ENCODE results near the gene RAPGEF5. TPM values are rescaled to one million over a fixed set of nuclear protein-coding genes. Genes with fewer than 3 reads are reported as not detected.

The RAPGEF5 gene
- total RNA-seq, 1 donor from 2014 or later: 5.4 TPM

DNA sequence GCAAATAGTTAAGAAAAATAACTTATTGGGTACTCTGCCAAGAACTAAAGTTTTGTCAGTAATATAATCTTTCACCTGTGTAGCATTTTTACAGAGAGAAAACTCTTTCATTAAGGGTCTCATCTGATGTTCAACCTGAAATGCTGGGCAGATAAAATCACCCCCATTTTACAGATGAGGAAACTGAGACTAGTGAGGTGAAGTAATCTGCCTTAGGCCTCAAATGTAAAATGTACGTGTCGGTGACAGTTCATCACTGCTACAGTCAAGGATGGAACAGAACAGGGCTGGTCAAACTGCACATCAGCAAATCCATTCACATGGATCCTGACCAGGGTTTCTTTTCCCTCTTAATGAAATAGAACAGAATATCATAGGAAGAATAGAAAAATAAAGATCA is 121.8 kb downstream of the RAPGEF5 start:
- no peaks in the 10 kb centered on the region for H3K36me3 Mint-ChIP-seq

DNA sequence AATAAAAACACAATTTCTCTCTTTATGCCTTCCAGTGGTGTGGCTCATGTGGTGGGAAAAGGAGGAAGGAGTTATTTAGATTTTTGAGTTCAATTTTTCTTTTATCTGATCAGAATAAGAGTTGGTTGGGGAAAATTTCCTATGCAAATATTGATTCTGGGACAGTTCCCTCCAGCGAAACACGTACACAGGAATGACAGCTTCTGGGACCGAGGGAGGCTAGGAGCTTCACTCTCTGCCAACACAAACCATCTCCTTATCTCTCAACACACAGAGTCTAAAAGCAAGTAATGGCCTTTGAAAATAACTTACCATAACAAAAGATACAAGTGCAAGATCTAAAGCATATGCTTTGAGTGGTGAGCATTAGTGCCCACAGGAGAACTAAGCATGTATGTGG is 122.7 kb downstream of the RAPGEF5 start:
- no peaks in the 10 kb centered on the region for H3K27me3 Mint-ChIP-seq (ENCODE audit: low read depth)
- peaks cover 9% of the 10 kb centered on the region for H3K4me1 Mint-ChIP-seq
- TF ChIP-seq, protein P1, sequence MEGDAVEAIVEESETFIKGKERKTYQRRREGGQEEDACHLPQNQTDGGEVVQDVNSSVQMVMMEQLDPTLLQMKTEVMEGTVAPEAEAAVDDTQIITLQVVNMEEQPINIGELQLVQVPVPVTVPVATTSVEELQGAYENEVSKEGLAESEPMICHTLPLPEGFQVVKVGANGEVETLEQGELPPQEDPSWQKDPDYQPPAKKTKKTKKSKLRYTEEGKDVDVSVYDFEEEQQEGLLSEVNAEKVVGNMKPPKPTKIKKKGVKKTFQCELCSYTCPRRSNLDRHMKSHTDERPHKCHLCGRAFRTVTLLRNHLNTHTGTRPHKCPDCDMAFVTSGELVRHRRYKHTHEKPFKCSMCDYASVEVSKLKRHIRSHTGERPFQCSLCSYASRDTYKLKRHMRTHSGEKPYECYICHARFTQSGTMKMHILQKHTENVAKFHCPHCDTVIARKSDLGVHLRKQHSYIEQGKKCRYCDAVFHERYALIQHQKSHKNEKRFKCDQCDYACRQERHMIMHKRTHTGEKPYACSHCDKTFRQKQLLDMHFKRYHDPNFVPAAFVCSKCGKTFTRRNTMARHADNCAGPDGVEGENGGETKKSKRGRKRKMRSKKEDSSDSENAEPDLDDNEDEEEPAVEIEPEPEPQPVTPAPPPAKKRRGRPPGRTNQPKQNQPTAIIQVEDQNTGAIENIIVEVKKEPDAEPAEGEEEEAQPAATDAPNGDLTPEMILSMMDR (IDR thresholded peaks at IDR 0.05; ENCODE audit: unreplicated experiment): no peak
- no peak for DNase-seq (ENCODE audit: low spot score in 2 of 2, unreplicated experiment in 2 of 2)
- no peaks in the 10 kb centered on the region for H3K36me3 Mint-ChIP-seq
- H3K9me3 Mint-ChIP-seq: peaks cover 7% of the 10 kb centered on the region
- H3K4me3 Mint-ChIP-seq: no peak overlapping the region
- H3K27ac Mint-ChIP-seq: no peak overlapping the region

More for the DNA sequence above, 121.8 kb downstream of the RAPGEF5 start:
- H3K9me3 Mint-ChIP-seq: peaks cover 7% of the 10 kb centered on the region
- H3K27me3 Mint-ChIP-seq (ENCODE audit: low read depth): no peaks in the 10 kb centered on the region
- DNase-seq (ENCODE audit: low spot score in 2 of 2, unreplicated experiment in 2 of 2): no peak
- no peak overlapping the region for H3K4me3 Mint-ChIP-seq
- H3K4me1 Mint-ChIP-seq: peaks cover 12% of the 10 kb centered on the region
- TF ChIP-seq, protein P1 (IDR thresholded peaks at IDR 0.05; ENCODE audit: unreplicated experiment): no peak
- H3K27ac Mint-ChIP-seq: no peak overlapping the region

DNA sequence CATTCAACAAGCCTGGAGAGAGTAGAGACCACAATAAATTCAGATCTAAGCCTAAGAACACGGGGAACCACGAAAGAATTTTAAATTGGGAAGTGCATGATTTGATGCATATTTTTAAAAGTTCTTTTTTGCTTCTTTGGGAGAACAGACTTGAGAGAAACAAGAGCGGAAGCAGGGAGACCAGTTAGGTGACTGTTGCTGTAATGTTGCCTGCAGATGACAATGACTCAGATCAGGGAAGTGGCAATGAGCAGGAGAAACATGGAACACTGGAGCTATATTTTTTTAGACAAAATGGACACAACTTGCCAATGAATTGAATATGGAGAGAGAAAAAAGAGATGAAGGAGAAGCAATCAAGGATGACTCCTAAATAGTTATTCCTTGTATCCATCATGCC is 125.1 kb downstream of the RAPGEF5 start:
- H3K27me3 Mint-ChIP-seq (ENCODE audit: low read depth): no peaks in the 10 kb centered on the region

DNA sequence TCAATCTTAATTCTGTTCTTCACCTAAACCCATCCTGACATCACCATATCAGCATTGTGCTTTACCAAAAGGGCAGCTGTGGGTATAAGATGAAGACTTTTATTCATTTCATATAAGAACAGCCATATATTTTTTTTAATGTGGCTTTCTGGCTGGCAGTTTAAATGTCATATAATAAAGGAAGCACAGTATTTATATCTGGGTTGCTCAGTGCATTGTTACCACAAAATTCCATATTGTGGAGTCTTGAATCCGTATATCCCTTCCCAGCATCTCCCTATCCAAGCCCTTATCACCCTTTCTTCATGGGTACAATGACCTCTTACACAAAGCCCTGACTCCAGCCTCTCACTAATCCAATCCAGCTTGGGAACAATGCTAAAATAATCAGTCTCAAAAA is 125.8 kb downstream of the RAPGEF5 start:
- TF ChIP-seq, protein P1 (IDR thresholded peaks at IDR 0.05; ENCODE audit: unreplicated experiment): no peak

More for the DNA sequence above, 125.1 kb downstream of the RAPGEF5 start:
- TF ChIP-seq, protein P1 (IDR thresholded peaks at IDR 0.05; ENCODE audit: unreplicated experiment): no peak
- Mint-ChIP-seq H3K36me3 (no peaks in the 10 kb centered on the region), H3K9me3 (no peaks in the 10 kb centered on the region), H3K4me3 (no peak overlapping the region), H3K27ac (no peak overlapping the region), H3K4me1 (peaks cover 19% of the 10 kb centered on the region)
- DNase-seq (ENCODE audit: low spot score in 2 of 2, unreplicated experiment in 2 of 2): no peak

DNA sequence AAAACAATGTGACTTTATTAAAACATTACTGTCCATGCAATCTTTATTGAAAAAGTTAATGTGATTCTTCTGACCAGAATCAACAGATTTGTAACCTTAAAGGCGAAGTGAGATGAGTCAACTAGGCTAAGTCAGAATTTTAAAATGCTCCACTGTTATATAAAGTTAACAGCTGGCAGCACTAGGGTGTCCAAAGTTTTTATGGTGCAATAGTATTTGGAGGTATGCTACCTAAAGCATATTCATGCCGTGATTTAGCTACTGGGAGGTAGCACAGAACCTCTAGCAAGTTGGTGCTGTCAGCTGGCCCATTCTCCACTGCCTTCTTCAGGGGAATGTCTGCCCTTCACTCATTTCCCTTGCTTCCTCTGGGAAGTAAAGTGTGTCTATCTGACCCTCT is 126.7 kb downstream of the RAPGEF5 start:
- Mint-ChIP-seq H3K27me3 (ENCODE audit: low read depth) (no peaks in the 10 kb centered on the region), H3K36me3 (no peaks in the 10 kb centered on the region), H3K27ac (no peak overlapping the region), H3K9me3 (no peaks in the 10 kb centered on the region), H3K4me3 (no peak overlapping the region), H3K4me1 (peaks cover 23% of the 10 kb centered on the region)
- TF ChIP-seq, protein P1 (IDR thresholded peaks at IDR 0.05; ENCODE audit: unreplicated experiment): no peak
- no peak for DNase-seq (ENCODE audit: low spot score in 2 of 2, unreplicated experiment in 2 of 2)

More for the DNA sequence above, 125.8 kb downstream of the RAPGEF5 start:
- Mint-ChIP-seq H3K27ac (no peak overlapping the region), H3K9me3 (no peaks in the 10 kb centered on the region), H3K27me3 (ENCODE audit: low read depth) (no peaks in the 10 kb centered on the region), H3K4me1 (peaks cover 19% of the 10 kb centered on the region), H3K36me3 (no peaks in the 10 kb centered on the region), H3K4me3 (no peak overlapping the region)
- no peak for DNase-seq (ENCODE audit: low spot score in 2 of 2, unreplicated experiment in 2 of 2)

DNA sequence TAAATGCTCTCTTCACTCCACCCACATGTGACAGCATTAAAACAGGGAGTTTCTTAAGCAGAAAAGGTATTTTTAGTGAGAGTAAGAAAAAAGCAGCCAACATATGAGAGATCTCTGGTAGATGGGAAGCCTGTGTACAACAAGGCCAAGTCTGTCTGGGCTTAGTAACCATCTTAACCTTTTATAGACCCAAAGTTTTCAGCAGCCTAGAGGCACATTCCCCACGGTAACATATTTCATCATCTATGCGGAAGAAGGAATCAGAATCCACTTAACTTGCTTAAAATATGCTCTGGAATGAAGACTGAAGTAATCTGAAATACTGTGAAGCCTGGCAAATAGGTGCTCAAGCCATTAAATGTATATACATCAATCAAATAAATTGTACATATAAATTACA is 127.8 kb downstream of the RAPGEF5 start:
- DNase-seq (ENCODE audit: low spot score in 2 of 2, unreplicated experiment in 2 of 2): no peak
- H3K27ac Mint-ChIP-seq: peak overlapping the region; percentile 28
- H3K4me3 Mint-ChIP-seq: no peak overlapping the region
- H3K9me3 Mint-ChIP-seq: no peaks in the 10 kb centered on the region
- H3K4me1 Mint-ChIP-seq: peaks cover 25% of the 10 kb centered on the region
- H3K27me3 Mint-ChIP-seq (ENCODE audit: low read depth): no peaks in the 10 kb centered on the region
- no peaks in the 10 kb centered on the region for H3K36me3 Mint-ChIP-seq
- TF ChIP-seq, protein P1 (IDR thresholded peaks at IDR 0.05; ENCODE audit: unreplicated experiment): no peak
